Keratinocyte (primary cell): ENCODE measurements around the gene VAV2. TPM values are rescaled to one million over a fixed set of nuclear protein-coding genes. Genes with fewer than 3 reads are reported as not detected.

ENCODE experiments used
- DNase-seq: peaks from one replicate; pipeline ENCODE4 v3.0.0-alpha.2; 2011; ENCODE audit warnings: low read depth, missing footprints, low spot score
- FAIRE-seq: peaks from 2 replicates; lab custom pipeline; 2011; peaks lifted over from hg19 to GRCh38; lab: Jason Lieb, UNC
- H2AFZ ChIP-seq: 2 replicates; pipeline ENCODE4 v1.6.0; 2012; ENCODE audit warnings: low read length, control low read depth, inconsistent platforms; ENCODE audit not compliant: control insufficient read depth
- H3K27ac ChIP-seq: 2 replicates; pipeline ENCODE4 v1.5.1; 2011; ENCODE audit warnings: low read length; ENCODE audit not compliant: control insufficient read depth, insufficient read depth
- H3K27me3 ChIP-seq: 3 replicates; pipeline ENCODE4 v1.6.0; 2011; ENCODE audit warnings: low read length; ENCODE audit not compliant: control insufficient read depth, insufficient read depth; ENCODE audit errors: extremely low read depth
- H3K36me3 ChIP-seq, 2 experiments: 2 replicates in 1 of 2; 3 replicates in 1 of 2; pipeline ENCODE4 v1.5.1; 2011; ENCODE audit warnings: low read length in 2 of 2, mild to moderate bottlenecking in 1 of 2; ENCODE audit not compliant: control insufficient read depth in 2 of 2, insufficient read depth in 2 of 2; ENCODE audit errors: extremely low read depth in 1 of 2
- H3K4me1 ChIP-seq: 3 replicates; pipeline ENCODE4 v1.5.1; 2011; ENCODE audit warnings: low read length; ENCODE audit not compliant: control insufficient read depth, insufficient read depth; ENCODE audit errors: extremely low read depth
- H3K4me2 ChIP-seq: 3 replicates; pipeline ENCODE4 v1.6.0; 2011; ENCODE audit warnings: low read depth, low read length; ENCODE audit not compliant: control insufficient read depth, insufficient read depth; ENCODE audit errors: extremely low read depth
- H3K4me3 ChIP-seq, 3 experiments: fragments of 200-600 bp in 1 of 3; sonication (generic) in 1 of 3; 2 replicates in 2 of 3; 3 replicates in 1 of 3; pipeline ENCODE4 v1.5.1; 2011 to 2016; ENCODE audit warnings: low read length in 3 of 3, mild to moderate bottlenecking in 3 of 3, control low read depth in 2 of 3, inconsistent platforms in 1 of 3, low read depth in 1 of 3, mixed read lengths in 1 of 3, mixed run types in 1 of 3, moderate library complexity in 1 of 3; ENCODE audit not compliant: control insufficient read depth in 2 of 3, insufficient read depth in 2 of 3; ENCODE audit errors: extremely low read depth in 1 of 3
- H3K79me2 ChIP-seq: 2 replicates; pipeline ENCODE4 v1.6.0; 2012; ENCODE audit warnings: low read length; ENCODE audit not compliant: control insufficient read depth, insufficient read depth
- H3K9ac ChIP-seq: 3 replicates; pipeline ENCODE4 v1.6.0; 2011; ENCODE audit warnings: low read length; ENCODE audit not compliant: control insufficient read depth, insufficient read depth; ENCODE audit errors: extremely low read depth
- H3K9me1 ChIP-seq: 3 replicates; pipeline ENCODE4 v1.6.0; 2011; ENCODE audit warnings: low read length; ENCODE audit not compliant: control insufficient read depth, insufficient read depth; ENCODE audit errors: extremely low read depth
- H3K9me3 ChIP-seq: 2 replicates; pipeline ENCODE4 v1.5.1; 2012; ENCODE audit warnings: low read depth, low read length; ENCODE audit not compliant: control insufficient read depth
- H4K20me1 ChIP-seq: 3 replicates; pipeline ENCODE4 v1.6.0; 2011; ENCODE audit warnings: low read length; ENCODE audit not compliant: control insufficient read depth, insufficient read depth; ENCODE audit errors: extremely low read depth
- EZH2 ChIP-seq: IDR thresholded peaks from one replicate; pipeline ENCODE4 v1.6.1; 2012; ENCODE audit warnings: inconsistent platforms, mild to moderate bottlenecking, low read length, moderate library complexity
- dilution Hi-C: fragments of 300-500 bp; cut with MboI; formaldehyde crosslinking; loops from one replicate; pipeline ENCODE4 v1.7.0; 2020; ENCODE audit warnings: low sequenced_read_pairs; ENCODE audit not compliant: extremely low pct_ligation_motif_present
- polyA plus RNA-seq, 5 experiments: library from polyadenylated mRNA; depleted of rRNA in 3 of 5; stranded (reverse) in 3 of 5; stranded (forward) in 1 of 5; unstranded in 1 of 5; fragments of >200 nt; gene quantifications; 1 replicate in 1 of 5; 2 replicates in 3 of 5; 3 replicates in 1 of 5; pipeline versions ENCODE4 v1.2.1 to v1.2.3, GENCODE V29; 2011 to 2012; ENCODE audit warnings: missing spikeins in 2 of 5, low read depth in 1 of 5, low replicate concordance in 1 of 5
- TF ChIP-seq, protein P1 (sequence below), 3 experiments: IDR thresholded peaks in 1 of 3; conservative IDR thresholded peaks in 1 of 3; optimal IDR thresholded peaks in 1 of 3; 2 replicates in 2 of 3; 3 replicates in 1 of 3; pipeline versions ENCODE3 to v1.5.1; 2011; ENCODE audit warnings: low read length in 3 of 3, mild to moderate bottlenecking in 3 of 3, moderate library complexity in 2 of 3, control low read depth in 1 of 3, inconsistent platforms in 1 of 3; ENCODE audit not compliant: insufficient read depth in 2 of 3; ENCODE audit errors: extremely low read depth in 1 of 3

The VAV2 gene
- polyA plus RNA-seq, 1 donor (not counting 4 experiments of a cell fraction or from before 2014, with no cell fraction given) = 16.4 TPM

DNA sequence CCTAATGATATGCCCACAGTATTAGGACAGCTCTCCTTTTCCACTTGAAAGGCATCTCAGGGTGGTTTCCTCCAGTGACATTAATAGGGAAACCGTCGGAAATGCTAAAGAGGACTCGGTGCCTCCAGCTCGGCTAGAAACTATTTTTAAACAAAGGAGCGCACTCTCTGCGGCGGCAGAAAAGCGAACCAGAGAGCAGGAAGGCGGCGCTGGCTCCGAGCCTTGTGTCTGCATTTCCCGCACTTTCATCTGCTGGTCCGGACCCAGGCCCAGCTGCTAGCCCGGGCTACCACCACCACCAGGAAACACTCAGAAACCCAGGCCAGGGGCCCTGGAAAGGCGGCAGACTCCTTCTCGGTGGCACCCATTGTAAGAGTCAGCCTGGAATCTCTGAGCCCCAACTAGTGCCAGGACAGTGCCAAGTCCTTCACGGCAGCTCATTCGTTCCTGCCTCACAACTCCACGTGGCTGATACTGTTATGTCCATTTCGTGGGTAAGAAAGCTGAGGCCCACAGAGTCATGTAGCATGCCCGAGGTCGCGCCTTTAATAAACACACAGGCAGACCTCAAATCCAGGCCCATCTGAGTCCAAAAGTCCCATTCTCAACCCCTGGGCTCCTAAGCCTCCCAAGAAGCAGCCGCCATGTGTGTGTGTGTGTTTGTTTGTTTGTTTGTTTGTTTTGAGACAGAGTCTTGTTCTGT lies 73.9 kb downstream of the VAV2 start:
- no peak overlapping the region for H3K4me3 ChIP-seq
- no peak overlapping the region for H2AFZ ChIP-seq
- no peaks in the 10 kb centered on the region for H3K27me3 ChIP-seq
- no peak overlapping the region for H3K9ac ChIP-seq
- TF ChIP-seq EZH2 = no peak
- TF ChIP-seq, protein P1, sequence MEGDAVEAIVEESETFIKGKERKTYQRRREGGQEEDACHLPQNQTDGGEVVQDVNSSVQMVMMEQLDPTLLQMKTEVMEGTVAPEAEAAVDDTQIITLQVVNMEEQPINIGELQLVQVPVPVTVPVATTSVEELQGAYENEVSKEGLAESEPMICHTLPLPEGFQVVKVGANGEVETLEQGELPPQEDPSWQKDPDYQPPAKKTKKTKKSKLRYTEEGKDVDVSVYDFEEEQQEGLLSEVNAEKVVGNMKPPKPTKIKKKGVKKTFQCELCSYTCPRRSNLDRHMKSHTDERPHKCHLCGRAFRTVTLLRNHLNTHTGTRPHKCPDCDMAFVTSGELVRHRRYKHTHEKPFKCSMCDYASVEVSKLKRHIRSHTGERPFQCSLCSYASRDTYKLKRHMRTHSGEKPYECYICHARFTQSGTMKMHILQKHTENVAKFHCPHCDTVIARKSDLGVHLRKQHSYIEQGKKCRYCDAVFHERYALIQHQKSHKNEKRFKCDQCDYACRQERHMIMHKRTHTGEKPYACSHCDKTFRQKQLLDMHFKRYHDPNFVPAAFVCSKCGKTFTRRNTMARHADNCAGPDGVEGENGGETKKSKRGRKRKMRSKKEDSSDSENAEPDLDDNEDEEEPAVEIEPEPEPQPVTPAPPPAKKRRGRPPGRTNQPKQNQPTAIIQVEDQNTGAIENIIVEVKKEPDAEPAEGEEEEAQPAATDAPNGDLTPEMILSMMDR (optimal IDR thresholded peaks at IDR 0.05 in 1 of 3, IDR thresholded peaks at IDR 0.05 in 1 of 3, conservative IDR thresholded peaks at IDR 0.05 in 1 of 3; ENCODE audit: extremely low read depth in 1 of 3, insufficient read depth in 2 of 3, low read length in 3 of 3) = no peak
- peaks cover 87% of the 10 kb centered on the region for H3K79me2 ChIP-seq
- H3K27ac ChIP-seq = no peak overlapping the region
- no peaks in the 10 kb centered on the region for H3K9me3 ChIP-seq
- FAIRE-seq = no peak
- peaks cover 2% of the 10 kb centered on the region for H3K9me1 ChIP-seq
- H3K4me1 ChIP-seq = no peaks in the 10 kb centered on the region
- no peak for DNase-seq
- H3K4me2 ChIP-seq = no peak overlapping the region
- H3K36me3 ChIP-seq = peaks cover 11 to 13% of the 10 kb centered on the region in 2 experiments
- peaks cover 23% of the 10 kb centered on the region for H4K20me1 ChIP-seq
- dilution Hi-C loops = no loop called here

DNA sequence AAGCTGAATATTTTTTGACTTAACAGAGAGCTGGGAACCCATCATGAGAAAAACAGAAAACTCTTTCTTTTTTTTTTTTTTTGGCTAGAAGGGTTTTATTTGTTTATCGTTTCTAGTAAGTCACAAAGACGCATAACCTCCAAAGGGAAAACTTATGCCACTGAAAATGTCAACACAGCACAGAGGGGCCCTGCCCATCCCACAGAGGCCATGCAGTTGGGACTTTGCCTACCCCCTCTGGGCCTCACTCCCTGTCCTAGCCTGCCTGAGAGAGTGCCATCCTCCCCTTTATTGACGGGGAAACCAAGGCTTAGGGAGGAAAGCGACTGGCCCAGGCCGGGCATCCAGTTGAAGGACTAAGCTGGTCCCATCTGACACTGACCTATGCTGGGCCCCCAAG lies 74.7 kb downstream of the VAV2 start:
- peaks cover 2% of the 10 kb centered on the region for H3K9me1 ChIP-seq
- H2AFZ ChIP-seq = no peak overlapping the region
- no peaks in the 10 kb centered on the region for H3K27me3 ChIP-seq
- peaks cover 11 to 17% of the 10 kb centered on the region in 2 experiments for H3K36me3 ChIP-seq
- FAIRE-seq (no peak), DNase-seq (no peak)
- no peaks in the 10 kb centered on the region for H3K9me3 ChIP-seq
- dilution Hi-C loops = no loop called here
- H3K4me2 ChIP-seq = no peak overlapping the region
- no peak overlapping the region for H3K4me3 ChIP-seq
- TF ChIP-seq, protein P1 (optimal IDR thresholded peaks at IDR 0.05 in 1 of 3, IDR thresholded peaks at IDR 0.05 in 1 of 3, conservative IDR thresholded peaks at IDR 0.05 in 1 of 3; ENCODE audit: extremely low read depth in 1 of 3, insufficient read depth in 2 of 3, low read length in 3 of 3) = no peak
- TF ChIP-seq EZH2 = no peak
- peaks cover 22% of the 10 kb centered on the region for H4K20me1 ChIP-seq
- no peak overlapping the region for H3K9ac ChIP-seq
- H3K4me1 ChIP-seq = no peaks in the 10 kb centered on the region
- no peak overlapping the region for H3K27ac ChIP-seq
- H3K79me2 ChIP-seq = peaks cover 87% of the 10 kb centered on the region
